ENCODE measurements around the gene KREMEN1.

GRCh38 chr22:29114392-29114791 is 41.6 kb downstream of the KREMEN1 start:
- TF ChIP-seq CTCF (IDR thresholded peaks at IDR 0.05) (no peak), POLR2A (IDR thresholded peaks at IDR 0.05) (no peak), POLR2AphosphoS5 (IDR thresholded peaks at IDR 0.05; ENCODE audit: insufficient read depth in 1 of 2, low read depth in 1 of 2) (no peak)
